CD4-positive, alpha-beta T cell treated with Interleukin-17A for 4 hours (primary cell): Measurements from ENCODE around the gene PPM1L.

ENCODE experiments used
- DNase-seq: peaks from one replicate; pipeline ENCODE4 v3.0.0-alpha.2; 2020; ENCODE audit warnings: mixed read lengths

Gene PPM1L

DNA sequence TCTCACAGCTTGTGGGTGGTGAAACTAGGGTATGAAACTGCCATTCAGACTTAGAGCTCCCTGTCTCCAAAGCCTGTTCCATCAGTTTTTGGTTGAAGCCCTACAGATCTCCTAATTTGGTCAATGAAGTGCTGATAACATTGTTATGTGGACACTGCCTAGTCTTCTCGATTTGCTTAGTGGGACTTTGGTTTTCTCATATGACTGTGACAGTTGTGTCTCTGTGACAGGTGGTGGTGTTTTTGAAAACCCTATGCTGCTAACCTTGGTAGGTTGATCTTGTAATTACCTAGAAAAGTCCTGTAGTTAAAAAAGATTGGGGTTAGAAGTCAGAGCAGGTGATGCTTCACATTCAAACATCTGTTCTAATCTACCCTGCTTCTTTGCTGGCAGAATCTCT, 9.2 kb downstream of the PPM1L start:
- no peak for DNase-seq

DNA sequence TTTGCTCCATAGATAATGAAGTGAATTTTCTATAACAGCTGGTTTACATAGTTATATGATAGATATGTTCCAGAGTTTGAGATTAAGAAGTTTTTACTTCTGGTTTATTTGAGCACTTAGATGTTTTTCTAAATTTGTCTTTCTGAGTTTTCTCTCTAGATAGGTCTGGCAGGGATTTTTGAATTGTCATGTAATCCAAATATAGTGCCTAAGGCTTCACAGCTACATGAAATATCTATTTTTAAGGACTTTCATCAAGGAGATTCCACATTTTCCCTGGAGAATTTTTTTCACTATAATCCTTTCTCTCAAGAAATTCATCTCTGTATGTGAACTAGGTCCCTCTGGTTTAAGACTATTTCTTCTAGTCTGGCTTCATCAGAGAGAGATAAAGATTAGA, 12.0 kb downstream of the PPM1L start:
- no peak for DNase-seq

DNA sequence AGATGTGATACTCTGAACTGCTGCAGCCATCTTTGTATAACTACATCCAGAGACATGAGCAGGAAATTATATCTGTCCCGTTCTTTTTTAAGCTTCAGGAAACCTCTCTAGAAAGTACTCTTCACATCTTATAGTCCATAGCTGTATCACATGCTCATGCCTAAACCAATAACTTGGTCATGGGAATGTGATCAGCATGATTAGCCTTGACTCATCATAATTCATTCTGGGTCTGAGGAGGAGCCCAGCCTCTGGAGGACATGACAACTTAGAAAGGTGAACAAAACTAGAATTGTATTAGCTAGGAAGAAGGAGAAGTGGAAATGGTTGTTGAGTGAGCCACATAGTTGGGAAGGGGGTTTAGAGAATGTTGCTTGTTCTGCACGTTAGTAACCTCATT, 12.9 kb downstream of the PPM1L start:
- no peak for DNase-seq

DNA sequence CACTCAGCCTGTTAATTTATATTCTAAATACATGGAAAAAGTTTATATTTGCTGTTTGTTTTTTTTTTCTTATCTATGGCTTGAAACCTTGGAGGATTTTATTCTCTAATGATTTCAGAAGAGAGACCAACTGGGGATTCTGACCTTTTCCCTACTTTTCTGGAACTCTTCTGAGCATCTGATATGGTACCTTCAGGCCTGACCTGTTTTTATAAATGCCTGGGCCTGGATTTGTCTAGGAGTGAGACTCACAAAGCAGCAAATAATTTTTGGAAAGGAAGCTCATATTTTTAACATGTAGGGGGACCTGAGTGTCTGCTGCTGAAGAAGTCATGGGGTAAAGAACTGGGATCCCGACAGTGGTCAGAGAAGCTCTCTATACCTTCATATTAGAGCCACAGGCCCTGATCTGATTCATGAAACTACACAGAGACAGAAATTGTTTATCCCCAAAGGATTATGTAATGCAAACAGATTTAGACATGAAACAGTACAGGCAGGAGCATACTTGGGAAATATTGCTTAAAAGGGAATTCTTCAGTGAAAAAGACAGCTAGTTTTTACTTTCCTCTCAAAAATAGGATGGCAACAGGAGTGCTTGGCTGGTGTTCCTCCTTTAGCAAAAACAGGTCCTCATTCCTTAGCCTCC, 15.9 kb downstream of the PPM1L start:
- DNase-seq: no peak

DNA sequence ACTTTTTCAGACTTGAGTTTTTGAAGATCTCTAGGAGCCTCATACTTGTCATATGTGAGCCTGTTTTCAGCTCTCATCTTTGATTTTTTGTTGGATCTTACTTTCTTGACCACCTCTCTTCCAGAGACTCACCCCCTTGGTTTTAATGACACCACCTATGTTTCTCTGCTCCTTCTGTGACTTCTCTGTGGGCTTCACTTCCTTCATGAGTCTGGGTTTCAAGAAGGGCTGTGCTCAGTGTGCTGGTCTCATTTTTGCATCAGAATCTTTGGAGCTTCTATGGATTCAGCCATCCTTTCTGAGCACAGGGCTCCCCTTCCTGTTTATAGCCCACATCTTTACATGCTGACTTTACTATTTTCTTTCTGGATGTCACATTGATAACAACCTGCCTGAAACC, 17.7 kb downstream of the PPM1L start:
- DNase-seq: no peak

DNA sequence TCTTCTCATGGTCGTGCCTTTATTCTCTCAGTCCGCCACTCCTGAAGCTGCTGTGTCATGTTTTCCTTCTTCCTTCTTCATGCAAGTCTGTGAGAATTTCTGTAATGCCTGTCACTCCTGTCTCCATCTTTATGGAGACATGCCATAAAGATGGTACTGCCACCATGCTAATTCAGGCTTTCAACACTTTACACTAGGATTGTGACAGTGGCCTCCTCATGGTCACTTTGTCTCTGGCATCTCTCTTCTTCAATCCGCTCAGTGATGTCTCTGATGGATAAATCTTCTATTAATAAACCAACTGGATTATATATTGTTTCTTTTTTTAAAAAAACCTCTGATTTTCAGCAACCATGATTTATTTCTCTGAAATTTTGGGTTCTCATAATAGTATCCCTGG, 18.1 kb downstream of the PPM1L start:
- DNase-seq: no peak

DNA sequence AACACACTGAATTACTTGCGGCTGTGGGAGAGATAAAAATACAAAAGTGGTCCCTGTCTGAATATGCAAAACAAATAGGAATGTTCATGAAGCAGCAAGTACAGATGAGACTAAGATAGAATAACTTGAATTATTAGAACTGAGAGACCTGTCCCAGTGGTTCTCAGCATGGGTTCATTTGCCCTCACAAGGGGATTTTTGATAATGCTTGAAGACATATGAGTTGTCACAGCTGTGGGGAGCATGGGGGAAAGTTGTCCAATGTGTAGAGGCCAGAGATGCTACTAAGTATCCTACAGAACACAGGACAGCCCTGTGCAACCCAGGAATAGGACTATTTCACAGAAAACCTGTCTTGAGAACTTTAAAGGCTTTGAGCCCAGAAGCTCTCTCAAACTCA, 22.4 kb downstream of the PPM1L start:
- DNase-seq: no peak

DNA sequence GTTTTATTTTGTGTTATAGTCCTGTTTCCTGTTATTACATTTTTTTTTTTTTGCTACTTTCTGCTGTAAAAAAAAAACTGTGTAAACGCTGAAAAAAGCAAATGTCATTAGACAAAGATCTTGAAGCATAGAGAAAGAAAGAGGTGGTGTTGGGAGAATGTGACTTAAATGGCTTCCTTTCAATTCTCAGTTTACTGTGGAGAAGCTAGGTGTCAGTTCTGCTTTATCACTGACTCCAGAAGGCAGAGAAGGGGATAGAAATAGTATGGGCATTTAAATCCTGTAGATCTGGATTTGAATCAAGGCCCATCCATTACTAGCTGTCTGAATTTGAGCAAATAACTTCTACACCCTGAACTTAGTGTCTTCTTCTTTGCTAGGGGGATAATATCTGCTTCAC, 23.0 kb downstream of the PPM1L start:
- no peak for DNase-seq

DNA sequence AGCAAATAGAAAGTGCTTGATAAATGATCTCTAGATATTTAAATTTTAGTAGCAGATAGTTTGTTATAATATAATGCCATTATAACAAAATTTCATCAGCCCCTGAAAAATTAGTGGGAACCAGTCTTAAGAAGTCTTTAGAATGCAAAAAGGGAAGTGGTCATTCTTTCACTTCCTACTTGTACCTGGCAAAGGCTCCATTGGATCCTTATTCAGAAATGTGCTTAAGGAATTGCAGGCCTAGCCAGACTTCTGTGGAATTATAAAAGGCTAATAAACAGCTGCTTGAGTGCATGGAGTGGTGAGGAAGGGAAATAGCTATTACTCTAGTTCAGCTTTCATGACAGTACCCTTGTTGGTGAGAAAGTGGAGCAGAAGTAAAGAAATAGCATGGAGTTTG, 24.2 kb downstream of the PPM1L start:
- no peak for DNase-seq

DNA sequence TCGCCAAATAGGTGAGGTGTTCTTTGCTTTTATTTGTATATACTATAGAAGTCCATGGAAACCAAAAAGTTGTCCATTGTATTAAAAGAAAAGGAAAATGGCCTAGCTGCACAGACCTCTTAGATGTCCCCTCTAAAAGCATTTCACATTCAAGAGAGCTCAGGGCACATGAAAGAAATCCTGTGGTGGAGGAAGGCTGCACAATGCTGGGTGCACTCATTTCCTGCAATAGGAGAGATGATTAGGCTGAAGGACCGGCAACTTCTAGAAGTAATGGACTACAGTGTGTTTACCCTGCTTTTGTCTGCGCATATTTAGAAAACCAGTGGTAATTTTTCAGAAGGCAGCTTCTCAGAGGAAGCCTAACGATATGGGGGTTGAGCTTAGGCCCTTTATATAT, 25.4 kb downstream of the PPM1L start:
- DNase-seq: no peak

DNA sequence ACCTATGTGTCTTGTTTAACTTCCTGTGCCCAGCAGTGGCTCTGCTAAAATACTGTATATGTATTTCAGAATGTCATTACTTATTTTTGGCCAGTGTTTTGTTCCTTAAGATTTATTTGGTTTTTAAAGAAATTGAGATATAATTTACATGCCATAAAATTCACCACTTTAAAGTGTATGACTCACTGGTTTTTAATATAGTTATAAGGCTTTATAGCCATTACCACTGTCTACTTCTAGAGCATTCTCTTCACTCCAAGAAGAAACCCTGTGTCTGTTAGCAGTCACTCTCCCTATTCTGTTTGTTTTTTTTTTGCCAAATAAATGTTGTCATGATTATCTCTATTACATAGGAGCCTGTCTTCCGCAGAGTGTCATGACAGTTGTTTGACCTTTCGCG, 25.8 kb downstream of the PPM1L start:
- DNase-seq: no peak

DNA sequence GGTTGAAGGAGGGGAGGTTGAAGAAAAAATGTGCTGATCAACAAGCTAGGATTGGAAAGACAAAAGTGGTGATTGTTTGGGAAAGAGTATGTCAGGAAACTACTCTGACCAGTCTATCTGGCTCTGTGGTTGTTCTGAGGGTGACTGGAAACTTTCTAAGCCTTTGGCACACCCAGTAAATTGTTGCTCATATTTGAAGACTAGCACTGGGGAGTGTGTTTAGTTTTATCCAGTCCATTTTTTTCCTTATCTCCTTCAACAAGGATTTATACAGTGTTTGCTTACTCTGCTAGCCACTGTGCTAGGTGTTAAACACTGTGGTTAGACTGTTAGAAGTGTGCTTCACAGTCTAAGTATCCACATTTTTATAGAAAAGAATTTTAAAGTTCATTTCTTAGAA, 28.8 kb downstream of the PPM1L start:
- DNase-seq: no peak

DNA sequence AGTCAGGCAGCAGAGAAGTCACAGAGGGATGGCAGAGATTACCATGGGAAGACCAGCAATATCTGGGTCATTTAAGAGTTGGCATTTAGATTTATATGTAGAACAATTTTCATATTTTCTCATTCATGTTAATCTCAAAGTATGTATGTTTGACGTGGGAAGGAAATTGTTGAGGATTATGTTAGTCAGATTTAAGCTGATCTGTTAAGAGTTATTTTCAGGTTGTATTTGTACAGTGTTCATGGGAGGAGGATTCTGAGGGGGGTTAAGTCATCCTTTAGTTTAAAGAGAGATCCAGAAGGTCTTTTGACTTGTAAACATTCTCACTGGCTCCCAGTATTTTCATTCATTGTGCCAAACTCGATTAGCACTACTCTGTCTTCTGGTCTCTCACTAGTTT, 34.7 kb downstream of the PPM1L start:
- no peak for DNase-seq

DNA sequence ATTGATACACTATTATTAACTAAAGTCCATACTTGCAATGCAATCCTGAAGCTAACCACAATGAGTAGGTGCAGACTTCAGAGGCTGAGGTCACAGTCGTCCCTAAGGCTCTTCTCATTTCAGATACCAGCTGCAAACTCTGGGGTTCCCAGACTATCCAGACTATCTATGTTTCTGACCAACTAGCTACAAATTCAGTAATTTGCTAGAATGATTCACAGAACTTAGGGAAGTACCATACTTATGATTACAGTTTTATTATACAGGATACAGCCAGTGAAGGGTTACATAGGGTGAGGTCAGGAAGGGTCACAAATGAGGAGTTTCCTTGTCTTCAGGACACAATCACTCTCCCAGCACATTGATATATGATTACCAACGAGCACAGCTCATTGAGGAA, 36.5 kb downstream of the PPM1L start:
- no peak for DNase-seq

DNA sequence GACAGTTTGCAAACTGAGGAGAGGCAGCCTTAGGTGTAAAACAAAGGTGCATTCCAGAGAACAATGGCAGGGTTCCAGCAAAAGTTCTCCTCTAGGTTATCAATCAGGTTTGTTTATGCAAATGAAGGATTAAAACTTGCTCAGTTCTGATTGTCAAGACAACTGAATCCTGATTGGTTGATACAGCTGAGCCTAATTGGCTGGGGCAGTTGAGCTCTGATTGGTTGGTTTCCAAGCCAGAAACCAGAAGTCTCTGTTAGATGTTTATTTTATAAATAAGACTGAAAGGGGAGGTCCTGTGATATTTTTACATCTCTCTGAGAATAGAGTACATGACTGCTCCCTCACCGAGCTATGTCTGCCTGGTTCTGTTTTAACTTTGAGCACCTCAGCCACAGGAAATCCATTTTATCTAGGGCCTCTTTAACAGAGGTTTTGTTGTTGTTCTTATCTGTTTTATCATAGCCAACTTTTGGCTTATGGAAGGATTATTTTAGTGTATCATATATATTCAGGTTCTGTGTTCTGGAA, 37.8 kb downstream of the PPM1L start:
- no peak for DNase-seq

DNA sequence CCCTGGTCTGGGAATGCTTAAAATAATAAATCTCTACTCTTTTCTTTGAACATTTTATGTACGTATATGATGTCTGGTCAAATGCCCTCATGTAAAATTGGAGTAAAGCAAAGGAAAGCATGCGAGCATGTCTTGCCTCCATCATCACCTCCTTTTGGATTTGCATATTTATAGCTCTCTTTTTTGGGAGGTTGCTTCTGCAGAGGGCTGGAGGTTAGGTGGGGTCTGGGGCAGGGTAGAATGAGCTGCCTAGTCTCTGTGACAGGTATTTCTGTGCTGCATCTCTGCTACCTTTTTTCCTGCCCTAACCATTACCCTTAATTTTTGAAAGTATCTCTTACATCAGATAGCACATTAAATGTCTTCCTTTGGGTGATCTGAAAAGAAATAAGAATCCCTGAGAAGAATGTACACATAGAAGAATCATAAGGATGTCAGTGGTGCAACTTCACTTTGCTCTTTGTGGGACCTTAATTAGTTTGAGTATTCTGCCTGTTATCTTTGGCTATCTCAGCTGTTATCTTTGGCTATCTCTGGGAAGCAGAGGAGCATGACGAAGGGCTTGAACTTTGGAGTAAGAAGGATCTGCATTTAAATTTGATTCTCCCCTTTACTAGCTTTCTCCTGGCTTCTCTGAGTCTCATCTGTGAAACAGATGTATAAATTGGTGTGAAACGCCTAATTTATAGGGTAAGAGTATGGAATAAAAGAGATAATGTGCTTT, 40.2 kb downstream of the PPM1L start:
- DNase-seq: no peak

DNA sequence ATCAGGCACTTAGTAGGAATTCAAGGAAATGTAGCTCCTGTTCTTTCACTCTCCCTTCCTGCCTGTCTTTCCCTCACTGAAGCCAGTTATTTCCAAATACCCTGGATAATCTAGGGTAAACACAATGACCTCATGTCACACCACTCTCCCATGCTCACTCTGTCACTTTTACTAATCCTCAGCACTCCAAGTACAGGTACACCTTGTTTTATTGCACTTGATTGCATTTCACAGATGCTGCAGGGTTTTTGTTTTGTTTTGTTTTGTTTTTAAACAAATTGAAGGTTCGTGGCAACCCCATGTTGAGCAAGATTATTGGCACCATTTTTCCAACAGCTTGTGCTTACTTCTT, 40.8 kb downstream of the PPM1L start:
- no peak for DNase-seq

DNA sequence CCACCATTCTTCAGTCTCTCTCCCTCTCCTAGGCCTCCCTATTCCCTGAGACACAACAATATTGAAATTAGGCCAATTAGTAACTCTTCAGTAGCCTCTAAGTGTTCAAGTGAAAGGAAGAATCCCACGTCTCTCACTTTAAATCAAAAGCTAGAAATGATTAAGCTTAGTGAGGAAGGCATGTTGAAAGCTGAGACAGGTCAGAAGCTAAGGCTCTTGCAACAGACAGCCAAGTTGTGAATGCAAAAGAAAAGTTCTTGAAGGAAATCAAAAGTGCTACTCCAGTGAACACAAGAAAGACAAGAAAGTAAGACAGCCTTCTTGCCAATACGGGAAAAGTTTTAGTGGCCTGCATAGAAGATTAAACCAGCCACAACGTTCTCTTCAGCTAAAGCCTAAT, 41.3 kb downstream of the PPM1L start:
- no peak for DNase-seq

DNA sequence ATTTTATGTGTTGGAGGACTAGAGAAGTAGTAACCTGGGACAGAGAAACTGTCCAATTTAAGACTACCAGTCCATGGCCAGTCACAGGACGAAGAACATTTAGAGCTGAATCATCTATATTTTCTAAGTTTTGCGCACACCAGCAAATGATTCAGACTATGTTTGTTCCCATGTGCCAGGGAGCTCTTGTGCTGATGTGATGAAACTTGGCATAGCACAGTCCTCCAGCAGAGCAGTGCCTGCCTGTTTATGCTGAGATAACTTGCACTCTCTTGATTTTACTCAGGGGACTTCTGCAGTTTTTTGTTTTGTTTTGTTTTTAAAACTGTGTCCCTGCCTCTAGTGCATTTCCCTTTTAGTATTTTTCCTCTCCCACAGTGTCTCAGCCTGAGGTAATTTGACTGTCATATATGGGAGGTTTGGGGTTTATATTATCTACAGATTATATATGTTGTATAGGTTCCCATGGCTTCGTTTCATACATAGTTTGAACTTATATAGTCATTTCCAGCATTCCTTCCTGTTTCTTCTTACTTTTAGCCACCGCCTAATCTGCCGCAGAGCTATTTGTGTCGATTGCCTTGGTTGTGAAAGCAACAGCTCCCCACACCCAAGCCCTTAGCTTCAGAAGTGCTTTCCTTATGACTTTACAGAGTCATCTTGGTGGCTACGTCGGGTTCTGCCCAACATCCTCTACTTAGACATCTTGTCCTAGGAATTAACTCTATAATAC, 45.5 kb downstream of the PPM1L start:
- no peak for DNase-seq

DNA sequence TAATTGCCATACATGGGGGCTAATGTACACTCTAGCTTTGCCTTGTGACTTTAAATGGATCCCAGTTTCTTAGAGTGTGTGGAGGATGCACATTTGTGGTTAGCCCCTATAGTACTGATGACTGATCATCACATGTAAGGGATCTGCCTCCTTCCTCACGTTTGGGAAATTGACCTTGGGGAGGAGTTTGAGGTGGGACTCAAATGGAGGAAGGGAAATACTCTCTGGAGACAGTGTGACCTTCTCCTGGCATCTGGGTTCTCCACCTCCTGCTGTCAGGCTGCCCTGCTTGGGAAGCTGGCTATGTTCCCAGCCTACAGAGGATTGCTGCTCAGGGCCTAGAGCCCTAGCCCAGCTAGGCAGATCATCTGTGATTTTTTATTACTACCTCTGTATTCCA, 48.7 kb downstream of the PPM1L start:
- DNase-seq: no peak

DNA sequence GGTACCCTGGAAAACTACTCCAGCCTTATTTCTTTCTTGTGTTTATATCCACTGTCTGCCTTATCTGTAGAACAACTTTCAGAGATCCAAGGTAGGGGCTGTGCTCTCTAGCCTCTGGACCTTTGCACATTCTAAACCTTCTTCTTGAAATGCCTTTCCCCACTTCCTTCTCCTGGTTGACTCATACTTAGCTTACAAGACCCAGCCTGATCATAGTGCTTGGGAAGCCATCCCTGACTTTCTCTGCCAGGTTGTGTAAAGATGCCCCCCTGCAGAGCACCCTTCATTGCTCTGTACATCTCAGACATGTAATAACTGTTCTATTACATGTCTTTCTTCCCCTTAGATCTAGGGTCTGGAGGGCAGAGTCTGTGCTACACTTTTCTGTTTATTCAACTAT, 50.1 kb downstream of the PPM1L start:
- no peak for DNase-seq

DNA sequence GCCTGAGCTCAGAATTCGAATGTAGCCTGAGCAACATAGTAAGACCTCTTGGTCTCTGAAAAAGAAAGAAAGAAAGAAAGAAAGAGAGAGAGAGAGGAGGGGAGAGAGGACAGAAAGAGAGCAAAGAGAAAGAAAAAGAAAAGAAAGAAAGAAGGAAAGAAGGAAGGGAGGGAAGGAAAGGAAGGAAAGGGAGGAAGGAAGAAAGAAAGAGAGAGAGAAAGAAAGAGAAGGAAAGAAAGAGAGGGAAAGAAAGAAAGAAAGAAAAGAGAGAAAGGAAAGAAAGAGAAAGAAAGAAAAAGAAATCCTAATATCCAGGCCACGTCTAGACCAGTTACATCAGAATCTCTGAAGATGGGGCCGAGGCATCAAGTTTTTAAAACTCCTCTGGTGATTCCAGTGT, 50.7 kb downstream of the PPM1L start:
- no peak for DNase-seq

DNA sequence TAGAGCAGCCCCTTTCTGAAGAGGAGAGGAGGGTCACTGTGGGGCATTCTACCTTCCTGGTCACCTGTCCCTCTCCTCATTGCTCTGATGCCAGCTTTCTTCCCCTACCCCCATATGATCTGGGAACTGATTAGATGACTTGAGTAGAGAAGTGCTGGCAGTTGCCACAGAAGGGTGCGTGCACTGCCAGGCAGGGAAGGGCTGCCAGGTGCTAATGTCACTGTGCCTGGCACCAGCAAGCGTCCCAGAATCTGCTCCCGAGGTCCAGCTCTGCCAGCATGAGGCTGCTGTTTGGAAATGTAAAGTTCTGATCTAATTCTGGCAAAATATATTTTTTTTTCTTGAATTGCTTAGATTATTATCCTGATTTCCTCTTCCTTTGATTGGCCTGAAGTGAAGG, 52.8 kb downstream of the PPM1L start:
- no peak for DNase-seq

DNA sequence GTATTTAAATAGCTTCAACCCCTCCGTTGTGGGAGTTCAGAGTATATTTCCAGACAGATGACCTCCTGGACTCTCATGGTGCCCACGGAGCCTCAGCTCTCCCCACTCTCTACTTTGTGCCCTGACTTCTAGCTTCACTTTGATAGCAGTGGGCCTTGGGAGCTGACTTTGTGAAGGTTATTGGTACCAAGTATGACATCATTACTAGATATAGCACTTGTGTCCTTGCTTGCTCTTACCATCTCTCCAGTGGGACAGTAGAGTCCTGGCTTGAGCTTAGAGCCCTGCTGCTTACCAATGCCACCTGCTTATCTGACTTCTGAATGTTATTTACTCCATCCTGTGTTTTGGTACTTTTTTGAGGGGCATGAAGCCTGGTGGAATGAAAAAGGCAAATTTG, 53.4 kb downstream of the PPM1L start:
- no peak for DNase-seq
